ENCODE measurements around the gene DDAH2. TPM values are rescaled to one million over a fixed set of nuclear protein-coding genes. Genes with fewer than 3 reads are reported as not detected.

Gene DDAH2
- total RNA-seq, 4 donors from 2014 or later = 78.1 to 119 (median 100) TPM

DNA sequence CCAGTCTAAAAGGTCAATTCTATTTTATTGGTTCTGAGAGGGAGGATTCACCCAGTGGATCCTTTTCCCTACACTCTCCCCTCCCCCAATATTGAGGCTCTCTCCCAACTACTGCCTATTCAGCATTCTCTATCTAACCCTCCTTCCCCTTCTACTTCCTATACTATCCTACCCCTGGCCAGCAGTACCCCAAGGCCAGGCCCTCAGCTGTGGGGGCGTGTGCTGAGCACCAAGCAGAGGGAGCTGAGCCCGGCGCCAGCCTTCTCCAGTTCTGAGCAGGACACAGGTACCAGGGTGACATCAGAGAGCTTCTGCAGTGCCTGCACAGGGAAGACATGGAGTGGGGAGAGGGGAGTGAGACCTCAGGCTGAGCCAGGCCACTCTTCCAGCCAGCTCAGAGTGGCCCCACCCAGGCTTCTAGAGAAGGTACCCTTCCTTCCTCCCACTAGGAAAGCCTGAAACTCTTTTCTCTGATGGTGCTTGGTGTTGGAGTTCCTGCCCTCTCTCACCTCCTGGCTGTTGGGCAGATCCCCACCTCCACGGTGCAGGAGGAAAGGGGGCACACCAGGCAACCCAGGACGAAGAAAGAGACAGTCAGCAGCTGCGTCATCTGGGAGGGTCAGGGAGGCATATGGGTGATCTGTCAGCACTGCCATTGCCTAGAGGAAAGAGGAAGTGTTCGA lies 1.9 kb downstream of the DDAH2 start:
- Histone ChIP-seq H3K9me3 (no peaks in the 10 kb centered on the region), H3K27ac (replicated peaks in 1 of 4) (peak overlapping the region; percentile 93 to 99 (median 97)), H3K4me3 (no peak overlapping the region), H3K36me3 (peaks cover 29 to 56% (median 44%) of the 10 kb centered on the region in 4 donors), H3K4me1 (peaks cover 16 to 42% (median 38%) of the 10 kb centered on the region in 4 donors), H3K27me3 (no peaks in the 10 kb centered on the region)
- intact Hi-C loops (cut with DNase I) = loop anchor here (5.0 kb wide), 1 partner anchor 40 kb away; no protein-coding TSS in a partner anchor
- WGBS = 65% methylated on average over 7 of the region's 7 CpGs
- DNase-seq (ENCODE audit: extremely low spot score) = no peak
- TF ChIP-seq EP300 (IDR thresholded peaks at IDR 0.05) (no peak), POLR2AphosphoS5 (IDR thresholded peaks at IDR 0.05) (no peak), POLR2A (IDR thresholded peaks at IDR 0.05; ENCODE audit: low read depth) (no peak)
- TF ChIP-seq, protein P1, sequence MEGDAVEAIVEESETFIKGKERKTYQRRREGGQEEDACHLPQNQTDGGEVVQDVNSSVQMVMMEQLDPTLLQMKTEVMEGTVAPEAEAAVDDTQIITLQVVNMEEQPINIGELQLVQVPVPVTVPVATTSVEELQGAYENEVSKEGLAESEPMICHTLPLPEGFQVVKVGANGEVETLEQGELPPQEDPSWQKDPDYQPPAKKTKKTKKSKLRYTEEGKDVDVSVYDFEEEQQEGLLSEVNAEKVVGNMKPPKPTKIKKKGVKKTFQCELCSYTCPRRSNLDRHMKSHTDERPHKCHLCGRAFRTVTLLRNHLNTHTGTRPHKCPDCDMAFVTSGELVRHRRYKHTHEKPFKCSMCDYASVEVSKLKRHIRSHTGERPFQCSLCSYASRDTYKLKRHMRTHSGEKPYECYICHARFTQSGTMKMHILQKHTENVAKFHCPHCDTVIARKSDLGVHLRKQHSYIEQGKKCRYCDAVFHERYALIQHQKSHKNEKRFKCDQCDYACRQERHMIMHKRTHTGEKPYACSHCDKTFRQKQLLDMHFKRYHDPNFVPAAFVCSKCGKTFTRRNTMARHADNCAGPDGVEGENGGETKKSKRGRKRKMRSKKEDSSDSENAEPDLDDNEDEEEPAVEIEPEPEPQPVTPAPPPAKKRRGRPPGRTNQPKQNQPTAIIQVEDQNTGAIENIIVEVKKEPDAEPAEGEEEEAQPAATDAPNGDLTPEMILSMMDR (IDR thresholded peaks at IDR 0.05) = no peak

DNA sequence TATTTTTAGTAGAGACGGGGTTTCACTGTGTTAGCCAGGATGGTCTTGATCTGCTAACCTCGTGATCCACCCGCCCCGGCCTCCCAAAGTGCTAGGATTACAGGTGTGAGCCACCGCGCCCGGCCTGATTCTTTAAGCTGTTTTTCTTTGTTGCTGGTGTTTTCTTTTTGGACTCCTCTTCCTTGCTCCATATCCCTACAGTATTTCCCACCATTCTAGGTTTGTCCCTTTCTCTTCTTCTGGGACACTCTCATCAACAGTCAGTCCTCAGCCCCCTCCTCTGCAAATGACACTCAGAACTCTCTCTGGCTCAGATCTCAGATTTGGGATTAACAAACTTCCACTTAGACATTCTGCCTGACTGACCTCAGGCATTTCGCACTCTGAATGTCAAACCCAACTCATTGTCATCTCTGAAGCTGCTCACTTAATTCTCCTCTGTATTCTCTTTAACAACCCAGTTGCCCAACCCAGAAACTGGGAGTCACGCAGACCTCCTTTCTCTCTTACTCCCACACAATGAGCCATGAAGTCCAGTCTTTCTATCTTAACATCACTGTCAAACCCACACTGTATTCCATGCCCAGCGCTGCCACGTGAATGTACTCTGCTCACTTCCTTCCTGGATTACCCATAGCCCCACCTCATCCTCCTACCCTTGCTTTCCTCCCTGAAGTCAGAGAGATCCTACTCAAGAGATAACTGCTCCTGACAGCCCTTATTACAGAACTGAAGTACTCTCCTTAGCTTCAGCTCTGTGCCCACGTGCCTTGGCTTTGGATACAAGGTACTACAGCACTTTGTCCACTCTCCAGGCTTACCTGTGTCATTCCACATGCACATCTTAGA lies 3.4 kb downstream of the DDAH2 start:
- WGBS = 88% methylated on average over 12 of the region's 12 CpGs
- Histone ChIP-seq H3K4me3 (no peak overlapping the region), H3K4me1 (peaks cover 12 to 33% (median 31%) of the 10 kb centered on the region in 4 donors), H3K27ac (replicated peaks in 1 of 4) (peak overlapping the region in 1 of 4 donors; percentile 22), H3K36me3 (peaks cover 17 to 41% (median 30%) of the 10 kb centered on the region in 4 donors), H3K9me3 (no peaks in the 10 kb centered on the region), H3K27me3 (no peaks in the 10 kb centered on the region)
- intact Hi-C loops (cut with DNase I) = loop anchor here (5.0 kb wide), 1 partner anchor 42 kb away; no protein-coding TSS in a partner anchor
- DNase-seq (ENCODE audit: extremely low spot score) = no peak
- no peak for TF ChIP-seq EP300 (IDR thresholded peaks at IDR 0.05)
- TF ChIP-seq POLR2A (IDR thresholded peaks at IDR 0.05; ENCODE audit: low read depth) = no peak
- TF ChIP-seq POLR2AphosphoS5 (IDR thresholded peaks at IDR 0.05) = peak in 1 of 2 donors; percentile 4
- TF ChIP-seq, protein P1 (IDR thresholded peaks at IDR 0.05) = no peak

DNA sequence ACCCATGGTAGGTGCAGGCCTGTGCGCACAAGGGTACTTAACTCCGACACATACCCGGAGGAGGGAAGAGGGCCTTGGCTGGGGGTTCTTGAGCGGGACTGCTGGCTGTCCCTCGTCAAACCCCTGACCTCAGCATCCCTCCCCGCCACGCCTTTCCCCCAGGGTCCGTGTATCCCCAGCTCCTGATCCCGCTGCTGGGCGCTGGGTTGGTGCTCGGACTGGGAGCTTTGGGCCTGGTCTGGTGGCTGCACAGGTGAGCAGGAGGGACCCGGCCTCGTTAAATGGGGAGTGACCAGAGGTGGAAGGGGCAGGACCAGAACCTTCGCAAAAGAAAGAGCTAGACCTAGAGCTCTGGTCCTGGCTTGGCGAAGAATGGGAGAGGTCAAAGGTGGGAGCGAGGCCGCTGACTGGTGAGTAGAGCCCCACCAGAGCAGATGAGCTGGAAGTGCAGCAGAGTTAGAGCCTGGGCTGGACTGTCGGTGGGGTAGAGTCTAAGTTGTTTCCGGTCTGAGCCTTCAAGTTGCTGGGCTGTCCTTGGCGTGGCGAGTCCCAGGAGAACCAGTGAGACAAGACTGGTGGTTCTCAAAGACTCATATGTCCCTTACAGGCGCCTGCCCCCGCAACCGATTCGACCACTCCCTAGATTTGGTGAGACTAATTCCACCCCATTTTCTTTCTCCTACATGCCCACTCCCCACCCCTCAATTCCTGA lies 5.0 kb downstream of the DDAH2 start:
- no peak for DNase-seq (ENCODE audit: extremely low spot score)
- TF ChIP-seq, protein P1 (IDR thresholded peaks at IDR 0.05) = no peak
- no peak for TF ChIP-seq POLR2AphosphoS5 (IDR thresholded peaks at IDR 0.05)
- TF ChIP-seq POLR2A (IDR thresholded peaks at IDR 0.05; ENCODE audit: low read depth) = no peak
- no peak for TF ChIP-seq EP300 (IDR thresholded peaks at IDR 0.05)
- 89% methylated on average over 25 of the region's 25 CpGs for whole genome bisulfite sequencing
- H3K9me3 ChIP-seq = no peaks in the 10 kb centered on the region
- no peak overlapping the region for H3K4me3 ChIP-seq
- H3K27ac ChIP-seq (replicated peaks in 1 of 4) = no peak overlapping the region
- no peaks in the 10 kb centered on the region for H3K27me3 ChIP-seq
- H3K36me3 ChIP-seq = peaks cover 17 to 39% (median 27%) of the 10 kb centered on the region in 4 donors
- intact Hi-C loops (cut with DNase I) = no loop called here
- H3K4me1 ChIP-seq = peaks cover 12 to 26% (median 24%) of the 10 kb centered on the region in 4 donors

DNA sequence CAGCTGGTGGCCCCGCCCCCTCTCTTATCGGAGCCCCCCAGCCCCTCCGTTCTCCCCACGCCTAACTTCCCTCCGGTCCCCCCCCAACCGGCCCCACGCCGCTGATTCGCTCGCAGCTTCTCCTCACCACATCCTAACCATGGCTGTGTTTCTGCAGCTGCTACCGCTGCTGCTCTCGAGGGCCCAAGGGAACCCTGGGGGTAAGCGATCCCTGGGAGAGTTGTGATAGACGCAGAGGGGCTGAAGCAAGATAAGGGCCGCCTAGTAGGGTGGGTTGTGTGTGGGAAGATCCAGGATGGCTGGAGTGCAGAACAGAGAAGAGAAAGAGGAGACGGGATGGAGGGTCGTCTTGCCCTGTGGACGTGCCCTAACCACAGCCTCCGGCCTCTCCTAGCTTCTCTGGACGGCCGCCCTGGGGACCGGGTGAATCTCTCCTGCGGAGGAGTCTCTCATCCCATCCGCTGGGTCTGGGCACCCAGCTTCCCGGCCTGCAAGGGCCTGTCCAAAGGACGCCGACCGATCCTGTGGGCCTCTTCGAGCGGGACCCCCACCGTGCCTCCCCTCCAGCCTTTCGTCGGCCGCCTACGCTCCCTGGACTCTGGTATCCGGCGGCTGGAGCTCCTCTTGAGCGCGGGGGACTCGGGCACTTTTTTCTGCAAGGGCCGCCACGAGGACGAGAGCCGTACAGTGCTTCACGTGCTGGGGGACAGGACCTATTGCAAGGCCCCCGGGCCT lies 5.7 kb downstream of the DDAH2 start, which contains the start of gene MPIG6B:
Gene MPIG6B, plus strand, starts transcription at position 129 of the 735 bp plus-strand sequence. Its CDS starts 11 bp downstream, at position 140.
- intact Hi-C loops (cut with DNase I) = no loop called here
- Histone ChIP-seq H3K4me3 (no peak within 1 kb of the TSS), H3K27ac (replicated peaks in 1 of 4) (no peak within 1 kb of the TSS), H3K4me1 (peaks cover 6 to 19% (median 17%) of the 10 kb centered on the region in 4 donors), H3K9me3 (no peaks in the 10 kb centered on the region), H3K27me3 (no peaks in the 10 kb centered on the region), H3K36me3 (peaks cover 17 to 39% (median 26%) of the 10 kb centered on the region in 4 donors)
- TF ChIP-seq POLR2A (IDR thresholded peaks at IDR 0.05; ENCODE audit: low read depth) (no peak), EP300 (IDR thresholded peaks at IDR 0.05) (no peak), POLR2AphosphoS5 (IDR thresholded peaks at IDR 0.05) (no peak)
- TF ChIP-seq, protein P1 (IDR thresholded peaks at IDR 0.05) = no peak
- 78% methylated on average over 46 of the region's 46 CpGs for WGBS
- DNase-seq (ENCODE audit: extremely low spot score) = no peak
